ENCODE results near the gene MRPL40.

MRPL40 gene

GRCh38 chr22:19396934-19397733 lies 35.2 kb upstream of the MRPL40 start:
- Histone ChIP-seq H2BK120ac (ENCODE audit: low read depth, low read length) (no peak overlapping the region), H3K36me3 (ENCODE audit: control insufficient read depth, insufficient read depth, low read length) (peaks cover 4% of the 10 kb centered on the region), H3K23ac (ENCODE audit: low read length) (no peak overlapping the region), H3K4me1 (ENCODE audit: control insufficient read depth, low read depth, low read length) (no peaks in the 10 kb centered on the region), H3K27me3 (ENCODE audit: insufficient read depth, low read length, poor library complexity) (no peaks in the 10 kb centered on the region), H3K79me1 (ENCODE audit: low read length) (no peaks in the 10 kb centered on the region), H3K27ac (ENCODE audit: low read depth, low read length) (no peak overlapping the region), H2BK5ac (ENCODE audit: low read length) (no peak overlapping the region), H3K9ac (ENCODE audit: low read length) (no peak overlapping the region), H2BK15ac (replicated peaks; ENCODE audit: low read depth) (no peak overlapping the region), H4K5ac (ENCODE audit: low read length) (no peak overlapping the region), H3K4ac (ENCODE audit: low read depth, low read length) (no peak overlapping the region), H3K4me3 (ENCODE audit: low read length) (no peak overlapping the region), H3K56ac (ENCODE audit: low read length) (no peak overlapping the region), H3K18ac (ENCODE audit: low read length) (no peak overlapping the region), H2AK5ac (ENCODE audit: low read length) (no peak overlapping the region), H3K4me2 (ENCODE audit: low read length) (no peak overlapping the region), H4K8ac (ENCODE audit: low read depth, low read length) (no peak overlapping the region), H3K79me2 (ENCODE audit: control insufficient read depth, insufficient read depth, low read length) (no peaks in the 10 kb centered on the region)
- no CpG with 5 or more reads among the region's 6 CpGs for WGBS (ENCODE audit: extremely low coverage, insufficient coverage, low lambda C conversion rate)
- no peak for DNase-seq

- Histone ChIP-seq H3K4me3 (ENCODE audit: low read length) (no peak overlapping the region), H3K23ac (ENCODE audit: low read length) (no peak overlapping the region), H3K4me1 (ENCODE audit: control insufficient read depth, low read depth, low read length) (no peaks in the 10 kb centered on the region), H3K36me3 (ENCODE audit: control insufficient read depth, insufficient read depth, low read length) (peaks cover 3% of the 10 kb centered on the region), H3K4ac (ENCODE audit: low read depth, low read length) (no peak overlapping the region), H4K5ac (ENCODE audit: low read length) (no peak overlapping the region), H3K79me1 (ENCODE audit: low read length) (no peaks in the 10 kb centered on the region), H3K27ac (ENCODE audit: low read depth, low read length) (no peak overlapping the region), H2BK5ac (ENCODE audit: low read length) (no peak overlapping the region), H2AK5ac (ENCODE audit: low read length) (no peak overlapping the region), H3K27me3 (ENCODE audit: insufficient read depth, low read length, poor library complexity) (no peaks in the 10 kb centered on the region), H3K79me2 (ENCODE audit: control insufficient read depth, insufficient read depth, low read length) (no peaks in the 10 kb centered on the region), H2BK120ac (ENCODE audit: low read depth, low read length) (no peak overlapping the region), H3K56ac (ENCODE audit: low read length) (no peak overlapping the region), H4K8ac (ENCODE audit: low read depth, low read length) (no peak overlapping the region), H3K18ac (ENCODE audit: low read length) (no peak overlapping the region), H3K4me2 (ENCODE audit: low read length) (no peak overlapping the region), H2BK15ac (replicated peaks; ENCODE audit: low read depth) (no peak overlapping the region), H3K9ac (ENCODE audit: low read length) (no peak overlapping the region)
- no CpG with 5 or more reads among the region's 3 CpGs for WGBS (ENCODE audit: extremely low coverage, insufficient coverage, low lambda C conversion rate)
- DNase-seq: no peak
Measured at GRCh38 chr22:19397734-19398104, 34.6 kb upstream of the MRPL40 start.

GRCh38 chr22:19398206-19398605 lies 34.1 kb upstream of the MRPL40 start:
- no peaks in the 10 kb centered on the region for H3K4me1 ChIP-seq (ENCODE audit: control insufficient read depth, low read depth, low read length)
- H3K27ac ChIP-seq (ENCODE audit: low read depth, low read length): no peak overlapping the region
- peaks cover 3% of the 10 kb centered on the region for H3K36me3 ChIP-seq (ENCODE audit: control insufficient read depth, insufficient read depth, low read length)
- no peaks in the 10 kb centered on the region for H3K79me1 ChIP-seq (ENCODE audit: low read length)
- no peak overlapping the region for H2AK5ac ChIP-seq (ENCODE audit: low read length)
- no peak overlapping the region for H2BK5ac ChIP-seq (ENCODE audit: low read length)
- no peak overlapping the region for H3K4ac ChIP-seq (ENCODE audit: low read depth, low read length)
- no peaks in the 10 kb centered on the region for H3K79me2 ChIP-seq (ENCODE audit: control insufficient read depth, insufficient read depth, low read length)
- no peak overlapping the region for H4K5ac ChIP-seq (ENCODE audit: low read length)
- H3K18ac ChIP-seq (ENCODE audit: low read length): no peak overlapping the region
- DNase-seq: no peak
- no peak overlapping the region for H3K9ac ChIP-seq (ENCODE audit: low read length)
- H3K4me2 ChIP-seq (ENCODE audit: low read length): no peak overlapping the region
- no peak overlapping the region for H3K4me3 ChIP-seq (ENCODE audit: low read length)
- H3K23ac ChIP-seq (ENCODE audit: low read length): no peak overlapping the region
- H2BK15ac ChIP-seq (replicated peaks; ENCODE audit: low read depth): no peak overlapping the region
- H3K56ac ChIP-seq (ENCODE audit: low read length): no peak overlapping the region
- no peak overlapping the region for H4K8ac ChIP-seq (ENCODE audit: low read depth, low read length)
- no CpG with 5 or more reads among the region's 6 CpGs for WGBS (ENCODE audit: extremely low coverage, insufficient coverage, low lambda C conversion rate)
- H2BK120ac ChIP-seq (ENCODE audit: low read depth, low read length): no peak overlapping the region
- H3K27me3 ChIP-seq (ENCODE audit: insufficient read depth, low read length, poor library complexity): no peaks in the 10 kb centered on the region

- H2AK5ac ChIP-seq (ENCODE audit: low read length): no peak overlapping the region
- no peak overlapping the region for H2BK15ac ChIP-seq (replicated peaks; ENCODE audit: low read depth)
- H3K79me1 ChIP-seq (ENCODE audit: low read length): no peaks in the 10 kb centered on the region
- H4K5ac ChIP-seq (ENCODE audit: low read length): no peak overlapping the region
- no peak overlapping the region for H2BK5ac ChIP-seq (ENCODE audit: low read length)
- no peak overlapping the region for H3K27ac ChIP-seq (ENCODE audit: low read depth, low read length)
- no peak overlapping the region for H4K8ac ChIP-seq (ENCODE audit: low read depth, low read length)
- H3K23ac ChIP-seq (ENCODE audit: low read length): no peak overlapping the region
- no peak overlapping the region for H3K4me2 ChIP-seq (ENCODE audit: low read length)
- H2BK120ac ChIP-seq (ENCODE audit: low read depth, low read length): no peak overlapping the region
- H3K4me1 ChIP-seq (ENCODE audit: control insufficient read depth, low read depth, low read length): no peaks in the 10 kb centered on the region
- H3K56ac ChIP-seq (ENCODE audit: low read length): no peak overlapping the region
- H3K18ac ChIP-seq (ENCODE audit: low read length): no peak overlapping the region
- H3K79me2 ChIP-seq (ENCODE audit: control insufficient read depth, insufficient read depth, low read length): no peaks in the 10 kb centered on the region
- WGBS (ENCODE audit: extremely low coverage, insufficient coverage, low lambda C conversion rate): no CpG with 5 or more reads among the region's 2 CpGs
- DNase-seq: no peak
- no peaks in the 10 kb centered on the region for H3K27me3 ChIP-seq (ENCODE audit: insufficient read depth, low read length, poor library complexity)
- no peak overlapping the region for H3K4ac ChIP-seq (ENCODE audit: low read depth, low read length)
- no peak overlapping the region for H3K4me3 ChIP-seq (ENCODE audit: low read length)
- H3K9ac ChIP-seq (ENCODE audit: low read length): no peak overlapping the region
- H3K36me3 ChIP-seq (ENCODE audit: control insufficient read depth, insufficient read depth, low read length): peaks cover 3% of the 10 kb centered on the region
Measured at GRCh38 chr22:19398652-19399051, 33.7 kb upstream of the MRPL40 start.

- Histone ChIP-seq H4K8ac (ENCODE audit: low read depth, low read length) (no peak overlapping the region), H3K9ac (ENCODE audit: low read length) (no peak overlapping the region), H3K27me3 (ENCODE audit: insufficient read depth, low read length, poor library complexity) (no peaks in the 10 kb centered on the region), H3K79me2 (ENCODE audit: control insufficient read depth, insufficient read depth, low read length) (no peaks in the 10 kb centered on the region), H3K23ac (ENCODE audit: low read length) (no peak overlapping the region), H3K27ac (ENCODE audit: low read depth, low read length) (no peak overlapping the region), H3K4me3 (ENCODE audit: low read length) (no peak overlapping the region), H4K5ac (ENCODE audit: low read length) (no peak overlapping the region), H2BK5ac (ENCODE audit: low read length) (no peak overlapping the region), H3K4ac (ENCODE audit: low read depth, low read length) (no peak overlapping the region), H3K56ac (ENCODE audit: low read length) (no peak overlapping the region), H2BK120ac (ENCODE audit: low read depth, low read length) (no peak overlapping the region), H2BK15ac (replicated peaks; ENCODE audit: low read depth) (no peak overlapping the region), H3K79me1 (ENCODE audit: low read length) (peaks cover 3% of the 10 kb centered on the region), H3K36me3 (ENCODE audit: control insufficient read depth, insufficient read depth, low read length) (peaks cover 8% of the 10 kb centered on the region), H3K4me2 (ENCODE audit: low read length) (no peak overlapping the region), H3K4me1 (ENCODE audit: control insufficient read depth, low read depth, low read length) (no peaks in the 10 kb centered on the region), H2AK5ac (ENCODE audit: low read length) (no peak overlapping the region), H3K18ac (ENCODE audit: low read length) (no peak overlapping the region)
- no peak for DNase-seq
- no CpG with 5 or more reads among the region's 6 CpGs for WGBS (ENCODE audit: extremely low coverage, insufficient coverage, low lambda C conversion rate)
Measured at GRCh38 chr22:19400881-19401280, 31.5 kb upstream of the MRPL40 start.

- Histone ChIP-seq H3K36me3 (ENCODE audit: control insufficient read depth, insufficient read depth, low read length) (peaks cover 8% of the 10 kb centered on the region), H3K79me2 (ENCODE audit: control insufficient read depth, insufficient read depth, low read length) (no peaks in the 10 kb centered on the region), H3K9ac (ENCODE audit: low read length) (no peak overlapping the region), H3K4me2 (ENCODE audit: low read length) (no peak overlapping the region), H3K27me3 (ENCODE audit: insufficient read depth, low read length, poor library complexity) (no peaks in the 10 kb centered on the region), H2BK5ac (ENCODE audit: low read length) (no peak overlapping the region), H3K79me1 (ENCODE audit: low read length) (peaks cover 3% of the 10 kb centered on the region), H3K56ac (ENCODE audit: low read length) (no peak overlapping the region), H2BK15ac (replicated peaks; ENCODE audit: low read depth) (no peak overlapping the region), H4K8ac (ENCODE audit: low read depth, low read length) (no peak overlapping the region), H2BK120ac (ENCODE audit: low read depth, low read length) (no peak overlapping the region), H3K4me3 (ENCODE audit: low read length) (no peak overlapping the region), H3K4me1 (ENCODE audit: control insufficient read depth, low read depth, low read length) (no peaks in the 10 kb centered on the region), H2AK5ac (ENCODE audit: low read length) (no peak overlapping the region), H3K4ac (ENCODE audit: low read depth, low read length) (no peak overlapping the region), H3K18ac (ENCODE audit: low read length) (no peak overlapping the region), H3K23ac (ENCODE audit: low read length) (no peak overlapping the region), H4K5ac (ENCODE audit: low read length) (no peak overlapping the region), H3K27ac (ENCODE audit: low read depth, low read length) (no peak overlapping the region)
- DNase-seq: no peak
- no CpG with 5 or more reads among the region's 4 CpGs for WGBS (ENCODE audit: extremely low coverage, insufficient coverage, low lambda C conversion rate)
Measured at GRCh38 chr22:19401483-19401882, 30.9 kb upstream of the MRPL40 start.

Measured in mesendoderm (in vitro differentiated cells).